Measurements from ENCODE around the gene TYRP1.

The TYRP1 gene

DNA sequence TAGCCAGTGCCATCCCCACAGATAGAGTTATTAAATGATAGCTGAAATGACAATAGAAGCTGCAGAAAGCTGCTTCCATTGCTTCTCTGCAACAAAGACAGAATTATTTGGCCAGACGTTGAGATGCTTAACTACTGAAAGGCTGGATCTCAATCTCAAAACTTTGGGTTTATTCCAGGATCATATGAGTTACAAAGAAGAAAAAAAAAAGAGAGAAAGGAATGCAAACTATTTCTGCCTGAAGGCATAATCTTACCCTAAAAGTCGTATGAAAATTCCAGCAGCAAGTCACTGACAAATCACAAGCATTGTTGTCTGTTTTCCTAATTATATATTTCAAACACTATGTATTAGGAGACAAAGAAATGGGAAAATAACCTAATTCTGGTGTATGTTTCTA, 12.8 kb upstream of the TYRP1 start:
- Histone ChIP-seq H3K4me1 (ENCODE audit: insufficient read depth, poor library complexity, severe bottlenecking) (no peaks in the 10 kb centered on the region), H3K9me3 (ENCODE audit: severe bottlenecking) (no peaks in the 10 kb centered on the region), H3K4me3 (ENCODE audit: severe bottlenecking) (no peak overlapping the region), H3K27me3 (ENCODE audit: insufficient read depth, poor library complexity, severe bottlenecking) (no peaks in the 10 kb centered on the region), H3K27ac (ENCODE audit: poor library complexity, severe bottlenecking) (no peak overlapping the region), H3K36me3 (ENCODE audit: low read depth) (no peaks in the 10 kb centered on the region)
- DNase-seq (ENCODE audit: low spot score) (no peak), ATAC-seq (ENCODE audit: low read depth) (peak; percentile 35; the same call in 1 of the 3 replicates)
- no peak for TF ChIP-seq CTCF (IDR thresholded peaks at IDR 0.05; ENCODE audit: poor library complexity, severe bottlenecking)

GRCh38 chr9:12680757-12681156, 12.4 kb upstream of the TYRP1 start:
- ATAC-seq (ENCODE audit: low read depth) (no peak), DNase-seq (ENCODE audit: low spot score) (no peak)
- no peaks in the 10 kb centered on the region for H3K27me3 ChIP-seq (ENCODE audit: insufficient read depth, poor library complexity, severe bottlenecking)
- no peaks in the 10 kb centered on the region for H3K9me3 ChIP-seq (ENCODE audit: severe bottlenecking)
- H3K36me3 ChIP-seq (ENCODE audit: low read depth): no peaks in the 10 kb centered on the region
- H3K4me1 ChIP-seq (ENCODE audit: insufficient read depth, poor library complexity, severe bottlenecking): no peaks in the 10 kb centered on the region
- H3K27ac ChIP-seq (ENCODE audit: poor library complexity, severe bottlenecking): no peak overlapping the region
- TF ChIP-seq CTCF (IDR thresholded peaks at IDR 0.05; ENCODE audit: poor library complexity, severe bottlenecking): no peak
- H3K4me3 ChIP-seq (ENCODE audit: severe bottlenecking): no peak overlapping the region

DNA sequence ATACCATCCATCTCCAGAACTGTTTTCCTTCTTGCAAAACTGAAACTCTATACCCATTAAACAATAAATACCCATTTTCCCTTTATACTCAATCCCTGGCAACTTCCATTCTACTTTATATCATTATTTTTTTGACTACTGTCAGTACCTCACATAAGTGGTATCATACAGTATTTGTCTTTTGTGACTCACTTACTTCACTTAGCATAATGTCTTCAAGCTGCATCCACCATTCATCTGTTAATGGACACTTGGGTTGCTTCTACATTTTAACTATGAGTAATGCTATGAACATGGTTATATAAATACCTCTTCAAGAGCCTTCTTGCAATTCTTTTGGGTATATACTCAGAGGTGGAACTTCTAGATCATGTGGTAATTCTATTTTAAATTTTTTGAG, 11.6 kb upstream of the TYRP1 start:
- ATAC-seq (ENCODE audit: low read depth): peak; percentile 38; the same call in 2 of the 3 replicates
- Histone ChIP-seq H3K36me3 (ENCODE audit: low read depth) (no peaks in the 10 kb centered on the region), H3K4me1 (ENCODE audit: insufficient read depth, poor library complexity, severe bottlenecking) (no peaks in the 10 kb centered on the region), H3K9me3 (ENCODE audit: severe bottlenecking) (no peaks in the 10 kb centered on the region), H3K27me3 (ENCODE audit: insufficient read depth, poor library complexity, severe bottlenecking) (no peaks in the 10 kb centered on the region), H3K4me3 (ENCODE audit: severe bottlenecking) (no peak overlapping the region), H3K27ac (ENCODE audit: poor library complexity, severe bottlenecking) (no peak overlapping the region)
- DNase-seq (ENCODE audit: low spot score): no peak
- TF ChIP-seq CTCF (IDR thresholded peaks at IDR 0.05; ENCODE audit: poor library complexity, severe bottlenecking): no peak

DNA sequence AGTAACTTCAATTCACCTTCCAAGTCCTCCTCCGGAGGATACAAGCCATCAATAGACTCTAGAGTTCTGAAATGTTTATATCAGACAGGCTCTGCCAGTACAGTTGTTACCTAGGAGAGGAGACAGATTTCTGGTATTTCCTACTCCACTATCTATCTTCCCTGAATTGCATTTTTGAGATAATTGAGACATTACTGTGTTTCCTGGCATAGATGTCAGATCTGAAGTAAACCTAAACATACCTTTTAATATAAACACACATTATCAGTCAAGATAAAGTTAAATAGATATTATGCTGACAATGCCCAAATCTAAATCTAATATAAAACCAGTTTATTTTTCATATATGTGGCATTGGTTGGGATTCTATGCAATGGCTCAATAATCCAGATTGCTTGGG, 8.2 kb upstream of the TYRP1 start:
- Histone ChIP-seq H3K4me3 (ENCODE audit: severe bottlenecking) (no peak overlapping the region), H3K9me3 (ENCODE audit: severe bottlenecking) (no peaks in the 10 kb centered on the region), H3K27ac (ENCODE audit: poor library complexity, severe bottlenecking) (no peak overlapping the region)

More for the DNA sequence above, 8.2 kb upstream of the TYRP1 start:
- ATAC-seq (ENCODE audit: low read depth) (peak; percentile 49; the same call in 1 of the 3 replicates), DNase-seq (ENCODE audit: low spot score) (no peak)
- Histone ChIP-seq H3K4me1 (ENCODE audit: insufficient read depth, poor library complexity, severe bottlenecking) (no peaks in the 10 kb centered on the region), H3K27me3 (ENCODE audit: insufficient read depth, poor library complexity, severe bottlenecking) (no peaks in the 10 kb centered on the region), H3K36me3 (ENCODE audit: low read depth) (no peaks in the 10 kb centered on the region)
- TF ChIP-seq CTCF (IDR thresholded peaks at IDR 0.05; ENCODE audit: poor library complexity, severe bottlenecking): no peak

All from RWPE2 (cell line).